Neural cell (in vitro differentiated cells): Measurements from ENCODE around the gene SV2C. TPM values are rescaled to one million over a fixed set of nuclear protein-coding genes. Genes with fewer than 3 reads are reported as not detected.

Source experiments
- H2AFZ ChIP-seq: fragments of 200-600, 300-800 bp; sonication (generic), shearing (Covaris generic); 2 replicates; pipeline ENCODE4 v1.6.0; 2014; ENCODE audit warnings: low read depth, mild to moderate bottlenecking, antibody characterized with exemption, low read length, moderate library complexity
- H3F3A ChIP-seq: fragments of 200-600 bp; shearing (Covaris generic); 2 replicates; pipeline ENCODE4 v1.6.1; 2016; ENCODE audit warnings: mild to moderate bottlenecking, moderate library complexity, mixed read lengths, antibody characterized with exemption, low read length; ENCODE audit not compliant: insufficient read depth, poor library complexity, severe bottlenecking
- H3K27ac ChIP-seq: fragments of 200-600, 300-800 bp; sonication (generic), shearing (Covaris generic); 2 replicates; pipeline ENCODE4 v1.5.1; 2014; ENCODE audit warnings: mild to moderate bottlenecking, low read length, moderate library complexity
- H3K27me3 ChIP-seq: fragments of 300-800, 200-600 bp; sonication (generic), shearing (Covaris generic); 2 replicates; pipeline ENCODE4 v1.6.0; 2014; ENCODE audit warnings: mild to moderate bottlenecking, low read depth, low read length, moderate library complexity; ENCODE audit not compliant: insufficient read depth
- H3K36me3 ChIP-seq: fragments of 300-800, 200-600 bp; sonication (generic), shearing (Covaris generic); 2 replicates; pipeline ENCODE4 v1.5.1; 2014; ENCODE audit warnings: mild to moderate bottlenecking, antibody characterized with exemption, low read length, moderate library complexity; ENCODE audit not compliant: insufficient read depth
- H3K4me2 ChIP-seq: fragments of 300-800, 200-600 bp; sonication (generic), shearing (Covaris generic); 2 replicates; pipeline ENCODE4 v1.6.0; 2014; ENCODE audit warnings: mild to moderate bottlenecking, low read length
- H3K4me3 ChIP-seq: fragments of 300-800, 200-600 bp; sonication (generic), shearing (Covaris generic); 2 replicates; pipeline ENCODE4 v1.5.1; 2014; ENCODE audit warnings: mild to moderate bottlenecking, low read length, moderate library complexity
- H3K79me2 ChIP-seq: fragments of 200-600 bp; shearing (Covaris generic); replicated peaks from 2 replicates; pipeline ENCODE4 v1.6.0; 2014; ENCODE audit warnings: mild to moderate bottlenecking, low read length, moderate library complexity; ENCODE audit not compliant: insufficient read depth
- H3K9ac ChIP-seq: fragments of 300-800, 200-600 bp; sonication (generic), shearing (Covaris generic); 2 replicates; pipeline ENCODE4 v1.6.1; 2016; ENCODE audit warnings: mild to moderate bottlenecking, low read length, mixed read lengths
- H3K9me2 ChIP-seq: fragments of 200-600 bp; shearing (Covaris generic); 2 replicates; pipeline ENCODE4 v1.6.1; 2016; ENCODE audit warnings: mild to moderate bottlenecking, low read length, mixed read lengths; ENCODE audit not compliant: insufficient read depth
- H3K9me3 ChIP-seq: fragments of 200-600, 300-800 bp; sonication (generic), shearing (Covaris generic); 2 replicates; pipeline ENCODE4 v1.6.1; 2016; ENCODE audit warnings: mild to moderate bottlenecking, mixed run types, low read length, moderate library complexity, mixed read lengths
- H4K20me1 ChIP-seq: fragments of 200-600 bp; shearing (Covaris generic); 2 replicates; pipeline ENCODE4 v1.6.1; 2016; ENCODE audit warnings: mild to moderate bottlenecking, mixed run types; ENCODE audit not compliant: insufficient read depth
- EP300 ChIP-seq: fragments of 450-650 bp; conservative IDR thresholded peaks from 2 replicates; pipeline ENCODE4 v1.6.1; 2014; ENCODE audit warnings: antibody characterized with exemption, mild to moderate bottlenecking, moderate library complexity; ENCODE audit not compliant: poor library complexity, severe bottlenecking
- EZH2 ChIP-seq: fragments of 200-600, 300-800 bp; shearing (Covaris generic), sonication (generic); IDR thresholded peaks from 2 replicates; pipeline ENCODE4 v1.6.1; 2014; ENCODE audit warnings: antibody characterized with exemption, low read length, borderline replicate concordance, mild to moderate bottlenecking; ENCODE audit not compliant: insufficient read depth, poor library complexity, severe bottlenecking
- MXI1 ChIP-seq: fragments of 450-650 bp; conservative IDR thresholded peaks from 2 replicates; pipeline ENCODE4 v1.6.1; 2014; ENCODE audit warnings: antibody characterized with exemption, mild to moderate bottlenecking; ENCODE audit not compliant: poor library complexity, severe bottlenecking
- POLR2AphosphoS5 ChIP-seq: IDR thresholded peaks from 2 replicates; pipeline ENCODE4 v1.6.1; 2012
- RAD21 ChIP-seq: fragments of 450-650 bp; conservative IDR thresholded peaks from 2 replicates; pipeline ENCODE4 v1.6.1; 2014; ENCODE audit warnings: antibody characterized with exemption, mild to moderate bottlenecking, moderate library complexity
- REST ChIP-seq: IDR thresholded peaks from 2 replicates; pipeline ENCODE4 v1.6.1; 2012; ENCODE audit warnings: borderline replicate concordance
- SMC3 ChIP-seq: fragments of 450-650 bp; conservative IDR thresholded peaks from 2 replicates; pipeline ENCODE4 v1.6.1; 2014; ENCODE audit warnings: antibody characterized with exemption, mild to moderate bottlenecking, moderate library complexity; ENCODE audit not compliant: poor library complexity
- TAF1 ChIP-seq: IDR thresholded peaks from 2 replicates; pipeline ENCODE4 v1.6.1; 2012; ENCODE audit warnings: low read depth
- polyA plus RNA-seq: library from polyadenylated mRNA; depleted of rRNA; stranded (reverse); fragments of >200 nt; gene quantifications from 2 replicates; pipeline ENCODE4 v1.2.3, GENCODE V29; 2014
- TF ChIP-seq, protein P1 (sequence below): fragments of 450-650 bp; IDR thresholded peaks from 2 replicates; pipeline ENCODE4 v1.5.1; 2014; ENCODE audit warnings: antibody characterized with exemption, mild to moderate bottlenecking, moderate library complexity; ENCODE audit not compliant: poor library complexity, severe bottlenecking

Gene SV2C
- polyA plus RNA-seq, 1 donor from 2014 or later: 0.45 TPM

DNA sequence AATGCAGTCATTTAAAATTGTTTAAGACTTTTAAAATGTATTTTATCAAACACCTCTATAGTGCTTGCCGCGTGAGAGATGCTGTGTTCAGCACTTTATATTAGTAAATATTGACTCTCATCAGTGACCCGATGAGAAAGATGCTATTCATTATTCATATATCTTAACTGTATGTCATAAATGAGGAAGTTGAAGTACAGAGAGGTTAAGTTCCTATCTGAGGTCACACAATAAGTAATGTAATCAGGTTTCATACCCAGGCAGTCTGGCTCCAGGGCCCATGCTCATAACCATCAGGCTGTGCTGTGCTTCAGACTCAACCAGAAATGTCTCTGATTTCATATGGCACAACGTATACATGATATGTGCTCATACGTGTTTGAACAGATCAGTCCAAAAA, 119.0 kb downstream of the SV2C start:
- Histone ChIP-seq H4K20me1 (no peaks in the 10 kb centered on the region), H3K4me2 (no peak overlapping the region), H3K27me3 (no peaks in the 10 kb centered on the region), H3K79me2 (no peaks in the 10 kb centered on the region), H3K4me3 (no peak overlapping the region), H3K9ac (no peak overlapping the region), H3K27ac (no peak overlapping the region), H2AFZ (no peak overlapping the region), H3K9me3 (no peaks in the 10 kb centered on the region), H3F3A (no peaks in the 10 kb centered on the region), H3K36me3 (no peaks in the 10 kb centered on the region), H3K9me2 (no peaks in the 10 kb centered on the region)
- TF ChIP-seq EP300: no peak
- TF ChIP-seq POLR2AphosphoS5: no peak
- no peak for TF ChIP-seq SMC3
- no peak for TF ChIP-seq REST

DNA sequence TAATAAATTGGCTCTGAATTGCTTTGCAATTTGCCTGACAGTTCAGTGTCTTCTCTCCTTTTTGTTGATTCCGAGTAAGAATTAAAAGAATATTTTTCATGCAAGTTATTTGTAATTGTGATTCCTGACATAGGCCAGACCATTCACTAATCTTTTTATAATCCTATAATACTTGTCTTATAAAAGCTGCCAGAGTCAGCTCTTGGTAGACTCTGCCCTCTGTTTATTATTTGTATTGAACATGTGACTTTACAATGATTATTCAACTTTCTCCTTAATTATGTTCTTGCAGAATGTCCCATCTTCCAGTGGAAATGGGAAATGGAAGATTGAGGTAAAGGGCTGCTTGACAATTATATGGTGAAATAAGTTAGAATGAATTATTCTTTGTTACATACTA, 121.0 kb downstream of the SV2C start:
- no peak overlapping the region for H3K9ac ChIP-seq
- no peaks in the 10 kb centered on the region for H3K9me2 ChIP-seq
- H3K79me2 ChIP-seq: no peaks in the 10 kb centered on the region
- H3F3A ChIP-seq: no peaks in the 10 kb centered on the region
- no peak overlapping the region for H3K27ac ChIP-seq
- no peak overlapping the region for H3K4me3 ChIP-seq
- H4K20me1 ChIP-seq: no peaks in the 10 kb centered on the region
- H3K9me3 ChIP-seq: no peaks in the 10 kb centered on the region
- no peaks in the 10 kb centered on the region for H3K27me3 ChIP-seq
- H3K4me2 ChIP-seq: no peak overlapping the region
- TF ChIP-seq SMC3 (no peak), RAD21 (no peak), POLR2AphosphoS5 (no peak), REST (no peak), TAF1 (no peak), MXI1 (no peak), EP300 (no peak), EZH2 (no peak)
- TF ChIP-seq, protein P1, sequence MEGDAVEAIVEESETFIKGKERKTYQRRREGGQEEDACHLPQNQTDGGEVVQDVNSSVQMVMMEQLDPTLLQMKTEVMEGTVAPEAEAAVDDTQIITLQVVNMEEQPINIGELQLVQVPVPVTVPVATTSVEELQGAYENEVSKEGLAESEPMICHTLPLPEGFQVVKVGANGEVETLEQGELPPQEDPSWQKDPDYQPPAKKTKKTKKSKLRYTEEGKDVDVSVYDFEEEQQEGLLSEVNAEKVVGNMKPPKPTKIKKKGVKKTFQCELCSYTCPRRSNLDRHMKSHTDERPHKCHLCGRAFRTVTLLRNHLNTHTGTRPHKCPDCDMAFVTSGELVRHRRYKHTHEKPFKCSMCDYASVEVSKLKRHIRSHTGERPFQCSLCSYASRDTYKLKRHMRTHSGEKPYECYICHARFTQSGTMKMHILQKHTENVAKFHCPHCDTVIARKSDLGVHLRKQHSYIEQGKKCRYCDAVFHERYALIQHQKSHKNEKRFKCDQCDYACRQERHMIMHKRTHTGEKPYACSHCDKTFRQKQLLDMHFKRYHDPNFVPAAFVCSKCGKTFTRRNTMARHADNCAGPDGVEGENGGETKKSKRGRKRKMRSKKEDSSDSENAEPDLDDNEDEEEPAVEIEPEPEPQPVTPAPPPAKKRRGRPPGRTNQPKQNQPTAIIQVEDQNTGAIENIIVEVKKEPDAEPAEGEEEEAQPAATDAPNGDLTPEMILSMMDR: no peak
- H2AFZ ChIP-seq: no peak overlapping the region
- H3K36me3 ChIP-seq: no peaks in the 10 kb centered on the region
